PC-9 (cell line): ENCODE data around the gene AP2B1.

ENCODE experiments used
- CTCF ChIP-seq: fragments of 200-600 bp; sonication (generic); conservative IDR thresholded peaks from 2 replicates; pipeline ENCODE4 v1.6.1; 2017; ENCODE audit warnings: mixed run types, antibody characterized with exemption, mild to moderate bottlenecking, moderate library complexity
- EZH2 ChIP-seq: fragments of 200-600 bp; sonication (generic); IDR thresholded peaks from 2 replicates; pipeline ENCODE4 v1.8.0; 2017; ENCODE audit warnings: antibody characterized with exemption, low read depth

GRCh38 chr17:35729405-35729833 is 142.3 kb downstream of the AP2B1 start:
- TF ChIP-seq CTCF (no peak), EZH2 (no peak)
